GM18951 (cell line): ENCODE data around the gene DVL3.

Source experiments
- POLR2A ChIP-seq: IDR thresholded peaks from 4 replicates; pipeline ENCODE4 v1.6.1; 2011; ENCODE audit warnings: mild to moderate bottlenecking; ENCODE audit not compliant: insufficient read length, insufficient read depth; ENCODE audit errors: extremely low read depth
- in situ Hi-C: fragments of 300-500 bp; cut with MboI; formaldehyde crosslinking; loops from one replicate; pipeline ENCODE4 v1.12.0; 2022; ENCODE audit warnings: low sequenced_read_pairs, mixed read lengths, inconsistent platforms; ENCODE audit not compliant: unreplicated experiment

Gene DVL3

GRCh38 chr3:184192889-184193288 lies 37.7 kb downstream of the DVL3 start:
- TF ChIP-seq POLR2A: no peak
- in situ Hi-C loops: no loop called here

GRCh38 chr3:184193991-184194539 lies 38.9 kb downstream of the DVL3 start:
- in situ Hi-C loops: no loop called here
- no peak for TF ChIP-seq POLR2A

GRCh38 chr3:184196536-184196935 lies 41.4 kb downstream of the DVL3 start:
- in situ Hi-C loops: no loop called here
- no peak for TF ChIP-seq POLR2A

GRCh38 chr3:184198509-184198908 lies 43.3 kb downstream of the DVL3 start:
- no peak for TF ChIP-seq POLR2A
- in situ Hi-C loops: no loop called here

GRCh38 chr3:184200825-184201224 lies 45.6 kb downstream of the DVL3 start:
- TF ChIP-seq POLR2A: no peak

GRCh38 chr3:184203526-184203925 lies 48.3 kb downstream of the DVL3 start:
- TF ChIP-seq POLR2A: no peak

More at GRCh38 chr3:184200825-184201224, 45.6 kb downstream of the DVL3 start:
- in situ Hi-C loops: no loop called here

GRCh38 chr3:184209146-184209923 lies 54.2 kb downstream of the DVL3 start:
- in situ Hi-C loops: no loop called here
- no peak for TF ChIP-seq POLR2A

More at GRCh38 chr3:184203526-184203925, 48.3 kb downstream of the DVL3 start:
- in situ Hi-C loops: no loop called here

- in situ Hi-C loops: no loop called here
- TF ChIP-seq POLR2A: no peak
Measured at GRCh38 chr3:184211297-184211696, 56.1 kb downstream of the DVL3 start.

- no peak for TF ChIP-seq POLR2A
- in situ Hi-C loops: no loop called here
Measured at GRCh38 chr3:184211718-184212117, 56.5 kb downstream of the DVL3 start.

GRCh38 chr3:184218814-184219213 lies 63.6 kb downstream of the DVL3 start:
- TF ChIP-seq POLR2A: no peak
- in situ Hi-C loops: no loop called here

GRCh38 chr3:184222521-184222920 lies 67.3 kb downstream of the DVL3 start:
- in situ Hi-C loops: no loop called here
- TF ChIP-seq POLR2A: no peak
